OCI-LY1 (cell line): ENCODE measurements around the gene GNG7.
"Not testable (repeated sequence)": the region's sequence is repeated elsewhere in the genome, so short reads cannot be mapped to it uniquely, and the experiment has no call there.

Experiments used
- H2AFZ ChIP-seq: fragments of 200-600 bp; sonication (generic), shearing (Covaris generic); 2 replicates; pipeline ENCODE4 v1.6.0; 2014; ENCODE audit warnings: antibody characterized with exemption, mild to moderate bottlenecking, low read length
- H3F3A ChIP-seq: fragments of 200-600 bp; sonication (generic), shearing (Covaris generic); 2 replicates; pipeline ENCODE4 v1.6.0; 2014; ENCODE audit warnings: mild to moderate bottlenecking, antibody characterized with exemption, low read length, moderate library complexity; ENCODE audit not compliant: insufficient read depth
- H3K27ac ChIP-seq: fragments of 200-600 bp; sonication (generic); 2 replicates; pipeline ENCODE4 v1.5.1; 2014; ENCODE audit warnings: low read length, mixed run types, mild to moderate bottlenecking, low read depth; ENCODE audit not compliant: poor library complexity, severe bottlenecking
- H3K27me3 ChIP-seq: fragments of 200-600 bp; sonication (generic); 2 replicates; pipeline ENCODE4 v1.6.0; 2014; ENCODE audit warnings: antibody characterized with exemption, mild to moderate bottlenecking, low read length, moderate library complexity; ENCODE audit not compliant: insufficient read depth
- H3K36me3 ChIP-seq: fragments of 200-600 bp; sonication (generic); 2 replicates; pipeline ENCODE4 v1.6.1; 2014; ENCODE audit warnings: mild to moderate bottlenecking, antibody characterized with exemption, low read length, moderate library complexity, mixed read lengths; ENCODE audit not compliant: insufficient read depth
- H3K4me1 ChIP-seq: fragments of 200-600 bp; sonication (generic); 2 replicates; pipeline ENCODE4 v1.5.1; 2014; ENCODE audit warnings: mild to moderate bottlenecking, low read length, moderate library complexity; ENCODE audit not compliant: insufficient read depth, severe bottlenecking
- H3K4me2 ChIP-seq: fragments of 200-600 bp; sonication (generic), shearing (Covaris generic); 2 replicates; pipeline ENCODE4 v1.6.1; 2014; ENCODE audit warnings: low read length
- H3K4me3 ChIP-seq: fragments of 200-600 bp; sonication (generic); 2 replicates; pipeline ENCODE4 v1.5.1; 2014; ENCODE audit warnings: low read length, low read depth, mild to moderate bottlenecking, mixed read lengths; ENCODE audit not compliant: poor library complexity, severe bottlenecking
- H3K79me2 ChIP-seq: fragments of 200-600 bp; shearing (Covaris generic); 2 replicates; pipeline ENCODE4 v1.6.1; 2016; ENCODE audit warnings: mixed run types, low read length, mixed read lengths; ENCODE audit not compliant: insufficient read depth
- H3K9ac ChIP-seq: fragments of 200-600 bp; sonication (generic), shearing (Covaris generic); 2 replicates; pipeline ENCODE4 v1.6.1; 2014; ENCODE audit warnings: mild to moderate bottlenecking, low read length, mixed read lengths
- H3K9me2 ChIP-seq: fragments of 200-600 bp; sonication (generic), shearing (Covaris generic); 2 replicates; pipeline ENCODE4 v1.6.1; 2014; ENCODE audit warnings: low read depth, mild to moderate bottlenecking, low read length, mixed read lengths
- H3K9me3 ChIP-seq: fragments of 200-600 bp; shearing (Covaris generic); 2 replicates; pipeline ENCODE4 v1.6.1; 2014; ENCODE audit warnings: low read length, mixed read lengths
- H4K20me1 ChIP-seq: fragments of 200-600 bp; sonication (generic), shearing (Covaris generic); 2 replicates; pipeline ENCODE4 v1.6.0; 2016; ENCODE audit warnings: mild to moderate bottlenecking, low read length; ENCODE audit not compliant: insufficient read depth
- EZH2 ChIP-seq: fragments of 200-600 bp; sonication (generic), shearing (Covaris generic); IDR thresholded peaks from 2 replicates; pipeline ENCODE4 v1.8.0; 2017; ENCODE audit warnings: borderline replicate concordance, mixed run types, mild to moderate bottlenecking, antibody characterized with exemption, low read length, moderate library complexity, mixed read lengths
- TF ChIP-seq, protein P1 (sequence below): fragments of 200-600 bp; sonication (generic), shearing (Covaris generic); IDR thresholded peaks from 2 replicates; pipeline ENCODE4 v1.5.1; 2017; ENCODE audit warnings: mild to moderate bottlenecking, antibody characterized with exemption, low read length, moderate library complexity, mixed read lengths

GNG7 gene

GRCh38 chr19:2533072-2533425 is 169.4 kb downstream of the GNG7 start:
- no peaks in the 10 kb centered on the region for H3K79me2 ChIP-seq
- no peak overlapping the region for H3K4me3 ChIP-seq
- no peaks in the 10 kb centered on the region; the same call in 1 of the 2 replicates for H3K27me3 ChIP-seq
- TF ChIP-seq, protein P1, sequence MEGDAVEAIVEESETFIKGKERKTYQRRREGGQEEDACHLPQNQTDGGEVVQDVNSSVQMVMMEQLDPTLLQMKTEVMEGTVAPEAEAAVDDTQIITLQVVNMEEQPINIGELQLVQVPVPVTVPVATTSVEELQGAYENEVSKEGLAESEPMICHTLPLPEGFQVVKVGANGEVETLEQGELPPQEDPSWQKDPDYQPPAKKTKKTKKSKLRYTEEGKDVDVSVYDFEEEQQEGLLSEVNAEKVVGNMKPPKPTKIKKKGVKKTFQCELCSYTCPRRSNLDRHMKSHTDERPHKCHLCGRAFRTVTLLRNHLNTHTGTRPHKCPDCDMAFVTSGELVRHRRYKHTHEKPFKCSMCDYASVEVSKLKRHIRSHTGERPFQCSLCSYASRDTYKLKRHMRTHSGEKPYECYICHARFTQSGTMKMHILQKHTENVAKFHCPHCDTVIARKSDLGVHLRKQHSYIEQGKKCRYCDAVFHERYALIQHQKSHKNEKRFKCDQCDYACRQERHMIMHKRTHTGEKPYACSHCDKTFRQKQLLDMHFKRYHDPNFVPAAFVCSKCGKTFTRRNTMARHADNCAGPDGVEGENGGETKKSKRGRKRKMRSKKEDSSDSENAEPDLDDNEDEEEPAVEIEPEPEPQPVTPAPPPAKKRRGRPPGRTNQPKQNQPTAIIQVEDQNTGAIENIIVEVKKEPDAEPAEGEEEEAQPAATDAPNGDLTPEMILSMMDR, result no peak
- no peak for TF ChIP-seq EZH2
- no peaks in the 10 kb centered on the region; the same call in 1 of the 2 replicates for H3K36me3 ChIP-seq
- no peak overlapping the region for H3K9ac ChIP-seq
- no peak overlapping the region for H2AFZ ChIP-seq
- peaks cover 3% of the 10 kb centered on the region for H3K9me3 ChIP-seq
- H3K27ac ChIP-seq, result no peak overlapping the region
- H3K4me2 ChIP-seq, result no peak overlapping the region
- no peaks in the 10 kb centered on the region for H4K20me1 ChIP-seq
- no peaks in the 10 kb centered on the region for H3F3A ChIP-seq
- no peaks in the 10 kb centered on the region for H3K9me2 ChIP-seq
- no peaks in the 10 kb centered on the region for H3K4me1 ChIP-seq

GRCh38 chr19:2532252-2533071 is 170.0 kb downstream of the GNG7 start:
- no peak overlapping the region for H2AFZ ChIP-seq

GRCh38 chr19:2529942-2530341 is 172.6 kb downstream of the GNG7 start:
- H3F3A ChIP-seq, H4K20me1 ChIP-seq, H3K4me3 ChIP-seq, H3K27me3 ChIP-seq, H3K79me2 ChIP-seq, H3K27ac ChIP-seq, H3K4me1 ChIP-seq, H3K9me3 ChIP-seq, H3K9me2 ChIP-seq, H3K36me3 ChIP-seq, H3K9ac ChIP-seq, H2AFZ ChIP-seq, H3K4me2 ChIP-seq: not testable (repeated sequence)

More at GRCh38 chr19:2532252-2533071, 170.0 kb downstream of the GNG7 start:
- no peak overlapping the region for H3K4me2 ChIP-seq
- no peaks in the 10 kb centered on the region for H3K4me1 ChIP-seq
- H3K9me3 ChIP-seq, result peaks cover 3% of the 10 kb centered on the region
- TF ChIP-seq EZH2, result no peak
- TF ChIP-seq, protein P1, result no peak
- no peaks in the 10 kb centered on the region for H3K79me2 ChIP-seq
- no peak overlapping the region for H3K27ac ChIP-seq
- no peak overlapping the region for H3K9ac ChIP-seq
- H3F3A ChIP-seq, result no peaks in the 10 kb centered on the region
- no peak overlapping the region for H3K4me3 ChIP-seq
- H3K36me3 ChIP-seq, result no peaks in the 10 kb centered on the region; the same call in 1 of the 2 replicates
- no peaks in the 10 kb centered on the region; the same call in 1 of the 2 replicates for H3K27me3 ChIP-seq
- H4K20me1 ChIP-seq, result no peaks in the 10 kb centered on the region
- H3K9me2 ChIP-seq, result no peaks in the 10 kb centered on the region
